OCI-LY7 (cell line): Measurements from ENCODE around the gene BRD2. TPM values are rescaled to one million over a fixed set of nuclear protein-coding genes. Genes with fewer than 3 reads are reported as not detected.

Experiments used
- BruUV-seq: library from RNA; stranded (reverse); fragments of 400-500 nt; replicated peaks from 2 replicates; lab custom pipeline; 2021; lab: Mats Ljungman, UMichigan
- CTCF ChIA-PET: fragments of 300-600 bp; sonication (Branson Sonifier 250); formaldehyde crosslinking; loops from one replicate; lab custom pipeline; 2022; ENCODE audit warnings: antibody characterized with exemption; ENCODE audit not compliant: unreplicated experiment; lab: Charles Lee
- POLR2A ChIA-PET: fragments of 300-600 bp; sonication (Branson Sonifier 250); formaldehyde crosslinking; loops from one replicate; lab custom pipeline; 2022; ENCODE audit warnings: antibody characterized with exemption; lab: Charles Lee
- DNase-seq: peaks from one replicate; pipeline ENCODE4 v3.0.0-alpha.2; 2015; ENCODE audit warnings: low spot score
- H2AFZ ChIP-seq: fragments of 200-600 bp; sonication (generic), shearing (Covaris generic); 2 replicates; pipeline ENCODE4 v1.6.1; 2014; ENCODE audit warnings: mild to moderate bottlenecking, antibody characterized with exemption, low read length, moderate library complexity
- H3K27ac ChIP-seq: fragments of 200-600 bp; sonication (generic); 2 replicates; pipeline ENCODE4 v1.5.1; 2014; ENCODE audit warnings: mixed run types, low read depth, mild to moderate bottlenecking, moderate library complexity, low read length, inconsistent platforms; ENCODE audit not compliant: poor library complexity, severe bottlenecking
- H3K36me3 ChIP-seq: fragments of 200-600 bp; sonication (generic); 2 replicates; pipeline ENCODE4 v1.6.1; 2014; ENCODE audit warnings: mild to moderate bottlenecking, antibody characterized with exemption, low read length, moderate library complexity, mixed read lengths; ENCODE audit not compliant: insufficient read depth
- H3K4me1 ChIP-seq: fragments of 200-600 bp; sonication (generic); 2 replicates; pipeline ENCODE4 v1.5.1; 2014; ENCODE audit warnings: mild to moderate bottlenecking, low read length; ENCODE audit not compliant: insufficient read depth, poor library complexity, severe bottlenecking
- H3K4me2 ChIP-seq: fragments of 200-600 bp; sonication (generic); 2 replicates; pipeline ENCODE4 v1.6.1; 2014; ENCODE audit warnings: mild to moderate bottlenecking, low read length
- H3K4me3 ChIP-seq: fragments of 200-600 bp; sonication (generic); 2 replicates; pipeline ENCODE4 v1.5.1; 2014; ENCODE audit warnings: mild to moderate bottlenecking, low read depth, low read length; ENCODE audit not compliant: poor library complexity, severe bottlenecking
- H3K79me2 ChIP-seq: fragments of 200-600 bp; sonication (generic); 2 replicates; pipeline ENCODE4 v1.6.1; 2016; ENCODE audit warnings: low read depth, mild to moderate bottlenecking, low read length, moderate library complexity, mixed read lengths; ENCODE audit not compliant: insufficient read depth
- H3K9me2 ChIP-seq: fragments of 200-600 bp; sonication (generic); 2 replicates; pipeline ENCODE4 v1.6.1; 2016; ENCODE audit warnings: mild to moderate bottlenecking, low read length, mixed read lengths; ENCODE audit not compliant: insufficient read depth
- H3K9me3 ChIP-seq: fragments of 200-600 bp; sonication (generic); 2 replicates; pipeline ENCODE4 v1.6.1; 2014; ENCODE audit warnings: mild to moderate bottlenecking, mixed run types, low read length, mixed read lengths
- H4K20me1 ChIP-seq: fragments of 200-600 bp; sonication (generic); 2 replicates; pipeline ENCODE4 v1.6.1; 2014; ENCODE audit warnings: mild to moderate bottlenecking, antibody characterized with exemption, low read length, moderate library complexity, mixed read lengths; ENCODE audit not compliant: insufficient read depth
- CTCF ChIP-seq: fragments of 200-600 bp; sonication (generic); conservative IDR thresholded peaks from 2 replicates; pipeline ENCODE4 v1.5.1; 2014; ENCODE audit warnings: mild to moderate bottlenecking, antibody characterized with exemption, low read length, moderate library complexity, mixed read lengths
- EZH2phosphoT487 ChIP-seq: fragments of 200-600 bp; sonication (generic); IDR thresholded peaks from 2 replicates; pipeline ENCODE4 v1.6.1; 2018; ENCODE audit warnings: low read depth, borderline replicate concordance, mild to moderate bottlenecking, mixed run types, antibody characterized with exemption, low read length, moderate library complexity, mixed read lengths
- intact Hi-C: fragments of 100-400 bp; cut with micrococcal nuclease; formaldehyde crosslinking; loops from one replicate; pipeline ENCODE4 v1.10.0; 2022; ENCODE audit not compliant: unreplicated experiment
- total RNA-seq, 2 experiments: library from RNA; depleted of rRNA in 1 of 2; stranded (reverse); fragments of >200 nt in 1 of 2; shearing (Covaris generic) in 1 of 2; gene quantifications; 2 replicates each; pipeline ENCODE4 v1.2.3, GENCODE V29; 2014 to 2022

Gene BRD2
- total RNA-seq, 2 experiments from 2014 or later: 236 to 326 TPM

DNA sequence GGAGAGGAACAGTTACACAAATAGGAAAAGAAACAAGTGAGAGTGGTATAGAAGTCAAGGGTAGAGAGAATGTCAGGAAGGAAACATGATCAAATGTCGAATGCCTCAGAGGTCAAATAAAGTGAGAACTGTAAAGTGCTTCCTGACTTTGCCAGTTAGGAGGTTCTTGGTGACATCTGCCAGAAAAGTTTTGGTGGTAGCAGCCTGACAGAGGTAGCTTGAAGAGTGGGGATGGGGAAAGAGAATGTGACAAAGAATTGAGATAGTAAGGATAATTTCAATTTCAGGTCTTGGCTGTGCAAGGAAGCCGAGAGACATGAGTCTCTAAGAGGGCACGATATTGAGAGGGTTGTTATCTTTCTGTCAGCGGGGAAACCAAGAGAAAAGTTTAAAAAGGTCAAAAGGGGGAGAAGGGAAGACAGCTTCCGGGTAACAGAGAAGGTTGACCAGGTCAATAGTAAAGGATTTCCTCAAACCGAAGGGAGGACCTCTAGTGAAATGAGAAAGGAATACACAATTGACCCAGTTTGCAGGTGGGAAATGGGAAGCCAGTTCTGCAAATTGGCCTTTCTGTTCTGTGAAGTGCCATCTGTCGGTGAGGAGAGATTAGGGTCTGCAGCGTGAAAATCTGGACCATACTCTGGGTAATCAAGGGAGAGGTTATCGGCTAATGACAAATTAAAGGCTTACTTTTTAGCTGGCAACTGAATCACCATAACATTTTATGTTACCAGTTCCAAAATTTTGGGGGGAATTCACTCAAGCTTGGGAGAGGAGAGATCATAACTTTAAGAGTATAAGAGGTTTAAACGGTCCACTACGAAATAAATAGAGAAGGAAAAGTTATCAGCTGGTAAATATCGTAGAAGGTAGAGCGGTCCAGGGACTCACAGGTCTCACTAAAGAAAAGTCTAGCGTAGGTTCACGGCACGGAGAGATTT lies 973 bp upstream of the BRD2 start:
- ChIA-PET CTCF (interaction anchor here (0.6 to 1.4 kb wide), 3 partner anchors 14 to 145 kb away, joined by 3 to 5 read pairs (median 5); partner anchors contain the start of gene HLA-DMA), POLR2A (interaction anchor here (0.5 to 7.8 kb wide), 9 partner anchors 8 to 126 kb away, joined by 3 to 203 read pairs (median 5); partner anchors contain the start of genes HLA-DMA and HLA-DMB)
- BruUV-seq: no TSS peak
- Histone ChIP-seq H4K20me1 (peaks cover 2% of the 10 kb centered on the region; the same call in 1 of the 2 replicates), H3K27ac (peak overlapping the region; percentile 99), H2AFZ (no peak overlapping the region), H3K9me2 (no peaks in the 10 kb centered on the region), H3K9me3 (no peaks in the 10 kb centered on the region), H3K4me1 (peaks cover 33% of the 10 kb centered on the region), H3K36me3 (peaks cover 24% of the 10 kb centered on the region), H3K4me3 (peak overlapping the region; percentile 93), H3K4me2 (peak overlapping the region; percentile 98), H3K79me2 (peaks cover 49% of the 10 kb centered on the region)
- no peak for TF ChIP-seq EZH2phosphoT487
- peak; percentile 95 for TF ChIP-seq CTCF
- intact Hi-C loops: loop anchor here (1.0 kb wide), 2 partner anchors 14 to 82 kb away; partner anchors contain the start of gene HLA-DMA
- peak; percentile 82 for DNase-seq

- DNase-seq: peak; percentile 87
- H3K9me2 ChIP-seq: no peaks in the 10 kb centered on the region
- H2AFZ ChIP-seq: no peak overlapping the region
- peaks cover 19% of the 10 kb centered on the region for H3K4me1 ChIP-seq
- H3K4me3 ChIP-seq: peak overlapping the region; percentile 93
- ChIA-PET CTCF (interaction anchor here (0.6 to 1.9 kb wide), 4 partner anchors 14 to 122 kb away, joined by 4 to 6 read pairs (median 4); no protein-coding TSS in a partner anchor), POLR2A (interaction anchor here (0.6 to 7.8 kb wide), 14 partner anchors 9 to 154 kb away, joined by 3 to 203 read pairs (median 3); partner anchors contain the start of genes HLA-DMA and HLA-DMB)
- H3K79me2 ChIP-seq: peaks cover 66% of the 10 kb centered on the region
- TF ChIP-seq CTCF (peak; percentile 42; the same call in 1 of the 2 replicates), EZH2phosphoT487 (no peak)
- no peaks in the 10 kb centered on the region for H3K9me3 ChIP-seq
- BruUV-seq: no TSS peak
- H3K36me3 ChIP-seq: peaks cover 36% of the 10 kb centered on the region
- H3K4me2 ChIP-seq: peak overlapping the region; percentile 98
- peak overlapping the region; percentile 99 for H3K27ac ChIP-seq
- peaks cover 19% of the 10 kb centered on the region for H4K20me1 ChIP-seq
- intact Hi-C loops: loop anchor here (1.0 kb wide), 1 partner anchor 16 kb away; the partner anchor contains the start of gene HLA-DMA
Measured at GRCh38 chr6:32968867-32969684, 682 bp downstream of the BRD2 start.
